GM19238 (cell line): ENCODE measurements around the gene MPZL2.

ENCODE experiments used
- DNase-seq: peaks from one replicate; pipeline ENCODE4 v3.0.0; 2011; ENCODE audit warnings: low spot score; ENCODE audit not compliant: insufficient read length

Gene MPZL2

GRCh38 chr11:118283756-118284350 lies 19.8 kb upstream of the MPZL2 start:
- no peak for DNase-seq

- no peak for DNase-seq
Measured at GRCh38 chr11:118283037-118283636, 19.0 kb upstream of the MPZL2 start.

GRCh38 chr11:118282606-118283005 lies 18.5 kb upstream of the MPZL2 start:
- no peak for DNase-seq

GRCh38 chr11:118281284-118281683 lies 17.2 kb upstream of the MPZL2 start:
- no peak for DNase-seq

GRCh38 chr11:118277312-118277711 lies 13.2 kb upstream of the MPZL2 start:
- DNase-seq: no peak

- no peak for DNase-seq
Measured at GRCh38 chr11:118276422-118276821, 12.3 kb upstream of the MPZL2 start.

GRCh38 chr11:118275176-118275575 lies 11.1 kb upstream of the MPZL2 start:
- no peak for DNase-seq

GRCh38 chr11:118274186-118274585 lies 10.1 kb upstream of the MPZL2 start:
- no peak for DNase-seq

- no peak for DNase-seq
Measured at GRCh38 chr11:118272001-118272400, 7.9 kb upstream of the MPZL2 start.

- no peak for DNase-seq
Measured at GRCh38 chr11:118267486-118267885, 3.4 kb upstream of the MPZL2 start.

- DNase-seq: no peak
Measured at GRCh38 chr11:118265954-118266353, 1.9 kb upstream of the MPZL2 start.

GRCh38 chr11:118264569-118265465 lies 720 bp upstream of the MPZL2 start:
- no peak for DNase-seq

- DNase-seq: no peak
Measured at GRCh38 chr11:118263112-118263511, 985 bp downstream of the MPZL2 start.

- no peak for DNase-seq
Measured at GRCh38 chr11:118260353-118260752, 3.7 kb downstream of the MPZL2 start.

- DNase-seq: no peak
Measured at GRCh38 chr11:118259138-118259537, 5.0 kb downstream of the MPZL2 start.

GRCh38 chr11:118258410-118258809 lies 5.7 kb downstream of the MPZL2 start:
- no peak for DNase-seq

GRCh38 chr11:118252688-118253087 lies 11.4 kb downstream of the MPZL2 start:
- DNase-seq: no peak

GRCh38 chr11:118251858-118252652 lies 12.0 kb downstream of the MPZL2 start, which contains the start of gene MPZL3:
TSS of gene MPZL3 (minus strand) at chr11:118252365. CDS start at chr11:118252294, 71 bp downstream.
- peak; percentile 69 for DNase-seq

GRCh38 chr11:118247041-118247440 lies 17.1 kb downstream of the MPZL2 start:
- DNase-seq: no peak

GRCh38 chr11:118245936-118246562 lies 18.0 kb downstream of the MPZL2 start:
- no peak for DNase-seq
